Esophagus squamous epithelium (tissue), 4 donors: ENCODE measurements around the gene SORCS1.

Source experiments
- POLR2A ChIP-seq, 4 donors: fragments of 450-650 bp; IDR thresholded peaks; one replicate each; pipeline ENCODE4 v1.6.1; 2017; ENCODE audit warnings: antibody characterized with exemption in 4 of 4, mild to moderate bottlenecking in 4 of 4, moderate library complexity in 3 of 4
- TF ChIP-seq, protein P1 (sequence below), 6 experiments: fragments of 450-650 bp in 4 of 6; fragments of 200-600 bp in 2 of 6; sonication (generic) in 2 of 6; IDR thresholded peaks; one replicate each; pipeline ENCODE4 v1.5.1; 2016 to 2019; ENCODE audit warnings: antibody characterized with exemption in 6 of 6, mild to moderate bottlenecking in 4 of 6, moderate library complexity in 4 of 6

- no peak for TF ChIP-seq POLR2A (IDR thresholded peaks at IDR 0.05)
- TF ChIP-seq, protein P1, sequence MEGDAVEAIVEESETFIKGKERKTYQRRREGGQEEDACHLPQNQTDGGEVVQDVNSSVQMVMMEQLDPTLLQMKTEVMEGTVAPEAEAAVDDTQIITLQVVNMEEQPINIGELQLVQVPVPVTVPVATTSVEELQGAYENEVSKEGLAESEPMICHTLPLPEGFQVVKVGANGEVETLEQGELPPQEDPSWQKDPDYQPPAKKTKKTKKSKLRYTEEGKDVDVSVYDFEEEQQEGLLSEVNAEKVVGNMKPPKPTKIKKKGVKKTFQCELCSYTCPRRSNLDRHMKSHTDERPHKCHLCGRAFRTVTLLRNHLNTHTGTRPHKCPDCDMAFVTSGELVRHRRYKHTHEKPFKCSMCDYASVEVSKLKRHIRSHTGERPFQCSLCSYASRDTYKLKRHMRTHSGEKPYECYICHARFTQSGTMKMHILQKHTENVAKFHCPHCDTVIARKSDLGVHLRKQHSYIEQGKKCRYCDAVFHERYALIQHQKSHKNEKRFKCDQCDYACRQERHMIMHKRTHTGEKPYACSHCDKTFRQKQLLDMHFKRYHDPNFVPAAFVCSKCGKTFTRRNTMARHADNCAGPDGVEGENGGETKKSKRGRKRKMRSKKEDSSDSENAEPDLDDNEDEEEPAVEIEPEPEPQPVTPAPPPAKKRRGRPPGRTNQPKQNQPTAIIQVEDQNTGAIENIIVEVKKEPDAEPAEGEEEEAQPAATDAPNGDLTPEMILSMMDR (IDR thresholded peaks at IDR 0.05): no peak
Measured at GRCh38 chr10:106859892-106860652, 304.4 kb downstream of the SORCS1 start.
